Fibroblast of the aortic adventitia (primary cell): ENCODE measurements around the gene STK38. TPM values are rescaled to one million over a fixed set of nuclear protein-coding genes. Genes with fewer than 3 reads are reported as not detected.
"Not testable (repeated sequence)": the region's sequence is repeated elsewhere in the genome, so short reads cannot be mapped to it uniquely, and the experiment has no call there.

Experiments used
- DNase-seq: peaks from one replicate; pipeline ENCODE4 v3.0.0-alpha.2; 2010; ENCODE audit warnings: low read depth
- H3K4me3 ChIP-seq: 2 replicates; pipeline ENCODE4 v1.5.1; 2011; ENCODE audit warnings: low read depth, mild to moderate bottlenecking, control low read depth, low read length, moderate library complexity
- CTCF ChIP-seq: IDR thresholded peaks from 2 replicates; pipeline ENCODE4 v1.5.1; 2011; ENCODE audit warnings: mild to moderate bottlenecking, low read length, control low read depth, inconsistent platforms; ENCODE audit not compliant: insufficient read depth
- total RNA-seq: library from RNA; depleted of rRNA; stranded (reverse); fragments of >200 nt; gene quantifications from 2 replicates; pipeline ENCODE4 v1.2.3, GENCODE V29; 2012; ENCODE audit warnings: low replicate concordance

The STK38 gene
- total RNA-seq, 1 donor = 34.3 TPM

- peak; percentile 95 for DNase-seq
- TF ChIP-seq CTCF = no peak
- H3K4me3 ChIP-seq = no peak overlapping the region
These were observed 30.0 kb upstream of the STK38 start for GRCh38 chr6:36577301-36577700.

- no peak for TF ChIP-seq CTCF
- no peak for DNase-seq
- H3K4me3 ChIP-seq = no peak overlapping the region
These were observed 29.3 kb upstream of the STK38 start for GRCh38 chr6:36576578-36576977.

GRCh38 chr6:36574679-36575078 is 27.4 kb upstream of the STK38 start:
- no peak for DNase-seq

GRCh38 chr6:36572353-36573311 is 25.4 kb upstream of the STK38 start:
- H3K4me3 ChIP-seq, DNase-seq: not testable (repeated sequence)

More at GRCh38 chr6:36574679-36575078, 27.4 kb upstream of the STK38 start:
- TF ChIP-seq CTCF = no peak
- no peak overlapping the region for H3K4me3 ChIP-seq

GRCh38 chr6:36571122-36572043 is 24.1 kb upstream of the STK38 start:
- DNase-seq = no peak
- no peak overlapping the region for H3K4me3 ChIP-seq
- TF ChIP-seq CTCF = no peak

- no peak for DNase-seq
- no peak overlapping the region for H3K4me3 ChIP-seq
- TF ChIP-seq CTCF = no peak
These were observed 23.0 kb upstream of the STK38 start for GRCh38 chr6:36570264-36570663.

- no peak for DNase-seq
- no peak overlapping the region for H3K4me3 ChIP-seq
- TF ChIP-seq CTCF = no peak
These were observed 19.2 kb upstream of the STK38 start for GRCh38 chr6:36566418-36566905.
